GM19043 (cell line): ENCODE measurements around the gene GET4.
"Not testable (repeated sequence)": the region's sequence is repeated elsewhere in the genome, so short reads cannot be mapped to it uniquely, and the experiment has no call there.

Source experiments
- ATAC-seq: cut with Tn5 transposase; IDR thresholded peaks from one replicate; pipeline ENCODE4 v1.9.1; 2021; ENCODE audit warnings: low read depth; ENCODE audit not compliant: unreplicated experiment

Gene GET4

GRCh38 chr7:939843-940242 is 63.5 kb downstream of the GET4 start:
- ATAC-seq: no peak

GRCh38 chr7:940599-941408 is 64.5 kb downstream of the GET4 start:
- no peak for ATAC-seq

GRCh38 chr7:943793-944192 is 67.4 kb downstream of the GET4 start:
- not testable (repeated sequence) for ATAC-seq

DNA sequence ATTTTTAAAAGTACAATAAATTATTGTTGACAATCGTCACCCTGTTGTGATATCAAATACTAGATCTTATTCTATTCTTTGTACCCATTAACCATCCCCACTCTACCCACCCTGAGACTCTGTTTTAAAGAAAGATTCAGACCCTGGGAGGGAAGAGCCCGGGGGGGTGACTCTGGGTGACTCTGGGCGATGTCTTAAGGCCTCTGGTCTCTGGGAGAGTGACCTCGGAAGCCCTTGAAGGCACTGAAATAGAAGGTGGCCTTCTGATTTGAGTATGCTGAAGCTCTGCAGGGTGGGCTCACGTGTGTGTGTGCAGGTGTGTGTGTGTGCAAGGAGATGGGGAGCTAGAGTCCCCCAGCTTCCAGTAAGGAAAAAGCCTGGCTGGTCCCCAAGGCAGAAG is 68.4 kb downstream of the GET4 start:
- ATAC-seq: no peak

DNA sequence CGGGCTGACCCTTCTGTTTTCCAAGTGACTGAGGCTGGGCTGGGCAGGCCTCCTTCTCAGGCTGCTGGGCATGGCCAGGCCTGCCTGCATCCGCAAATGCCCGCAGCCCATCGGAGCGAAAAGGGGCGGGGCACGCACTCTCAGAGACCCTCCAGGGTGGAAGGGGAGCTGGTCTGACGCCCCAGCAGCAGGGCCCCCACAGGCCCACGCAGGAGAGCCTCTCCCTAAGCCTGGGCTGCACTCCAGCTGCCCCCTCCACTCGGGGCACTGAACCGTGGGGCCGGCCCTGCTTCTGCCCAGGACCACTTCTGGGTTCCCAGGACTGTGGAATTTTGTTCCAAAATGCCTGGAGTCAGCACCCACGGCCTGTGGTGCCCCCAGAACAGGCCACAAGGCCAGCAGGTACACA is 68.8 kb downstream of the GET4 start:
- ATAC-seq: no peak

DNA sequence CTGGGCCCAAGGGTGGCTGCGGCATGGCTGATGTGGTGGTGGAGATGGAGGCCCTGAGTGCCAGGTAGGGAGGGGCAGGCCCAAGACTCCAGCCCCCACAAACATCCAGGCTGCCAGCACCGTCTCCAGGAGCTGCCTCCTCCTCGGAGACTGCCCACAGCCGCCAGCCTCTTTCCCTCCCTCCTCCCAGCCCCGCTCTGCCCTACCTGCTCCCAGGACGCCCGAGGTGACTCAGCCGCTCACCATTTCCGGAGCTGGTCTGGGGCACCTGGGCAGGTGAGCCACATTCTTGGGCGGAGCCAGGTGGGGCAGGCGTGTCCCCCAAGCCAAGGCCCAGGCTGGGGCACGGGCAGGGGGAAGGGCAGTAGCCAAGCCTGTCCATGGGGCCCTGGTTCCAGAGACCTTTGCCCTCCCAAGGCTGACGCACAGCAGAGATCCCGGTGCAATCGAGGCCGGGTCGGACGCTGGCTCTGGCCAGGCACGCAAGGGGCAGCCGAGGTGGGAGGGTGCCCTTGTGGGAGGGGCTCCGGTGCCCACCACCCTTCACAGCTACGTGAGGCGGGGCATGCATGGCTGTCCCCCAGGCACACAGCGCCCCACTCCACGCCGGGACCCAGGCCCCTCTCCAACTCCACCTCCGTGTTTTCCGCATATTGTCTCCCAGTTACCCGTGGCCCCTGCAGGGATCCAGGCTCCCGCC is 69.4 kb downstream of the GET4 start:
- no peak for ATAC-seq
